HG03520 (cell line): ENCODE data around the gene PRMT1.

Experiments
- ATAC-seq: cut with Tn5 transposase; IDR thresholded peaks from one replicate; pipeline ENCODE4 v1.9.1; 2021; ENCODE audit warnings: mild to moderate bottlenecking, moderate library complexity; ENCODE audit not compliant: unreplicated experiment

Gene PRMT1

DNA sequence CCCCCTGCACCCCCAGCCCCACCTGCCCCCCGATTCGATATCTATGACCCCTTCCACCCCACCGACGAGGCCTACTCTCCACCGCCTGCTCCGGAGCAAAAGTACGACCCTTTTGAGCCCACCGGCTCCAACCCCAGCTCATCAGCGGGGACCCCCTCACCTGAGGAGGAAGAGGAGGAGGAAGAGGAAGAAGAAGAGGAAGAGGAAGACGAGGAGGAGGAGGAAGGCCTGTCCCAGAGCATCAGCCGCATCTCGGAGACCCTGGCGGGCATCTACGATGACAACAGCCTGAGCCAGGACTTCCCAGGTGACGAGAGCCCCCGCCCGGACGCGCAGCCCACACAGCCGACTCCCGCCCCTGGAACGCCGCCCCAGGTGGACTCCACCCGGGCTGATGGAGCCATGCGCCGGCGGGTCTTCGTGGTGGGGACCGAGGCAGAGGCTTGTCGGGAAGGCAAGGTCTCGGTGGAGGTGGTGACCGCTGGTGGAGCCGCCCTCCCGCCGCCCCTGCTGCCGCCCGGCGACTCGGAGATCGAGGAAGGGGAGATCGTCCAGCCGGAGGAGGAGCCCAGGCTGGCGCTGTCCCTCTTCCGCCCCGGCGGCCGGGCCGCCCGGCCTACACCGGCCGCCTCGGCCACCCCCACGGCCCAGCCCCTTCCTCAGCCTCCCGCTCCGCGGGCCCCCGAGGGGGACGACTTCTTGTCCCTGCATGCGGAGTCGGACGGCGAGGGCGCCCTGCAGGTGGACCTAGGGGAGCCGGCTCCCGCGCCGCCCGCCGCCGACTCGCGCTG, 25.8 kb upstream of the PRMT1 start:
- ATAC-seq = no peak

DNA sequence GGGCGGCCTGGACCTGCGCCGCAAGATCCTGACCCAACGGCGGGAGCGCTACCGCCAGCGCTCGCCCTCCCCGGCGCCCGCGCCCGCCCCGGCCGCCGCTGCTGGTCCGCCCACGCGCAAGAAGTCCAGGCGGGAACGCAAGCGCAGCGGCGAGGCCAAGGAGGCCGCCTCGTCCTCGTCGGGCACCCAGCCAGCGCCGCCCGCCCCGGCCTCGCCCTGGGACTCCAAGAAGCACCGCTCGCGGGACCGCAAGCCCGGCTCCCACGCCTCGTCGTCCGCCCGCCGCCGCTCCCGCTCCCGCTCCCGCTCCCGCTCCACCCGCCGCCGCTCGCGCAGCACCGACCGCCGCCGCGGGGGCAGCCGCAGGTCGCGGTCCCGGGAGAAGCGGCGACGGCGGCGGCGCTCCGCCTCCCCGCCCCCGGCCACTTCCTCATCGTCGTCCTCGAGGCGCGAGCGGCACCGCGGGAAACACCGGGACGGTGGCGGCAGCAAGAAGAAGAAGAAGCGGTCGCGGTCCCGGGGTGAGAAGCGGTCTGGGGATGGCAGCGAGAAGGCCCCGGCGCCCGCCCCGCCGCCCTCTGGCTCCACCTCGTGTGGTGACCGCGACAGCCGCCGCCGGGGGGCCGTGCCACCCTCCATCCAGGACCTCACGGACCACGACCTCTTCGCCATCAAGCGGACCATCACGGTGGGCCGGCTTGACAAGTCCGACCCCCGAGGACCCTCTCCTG, 25.1 kb upstream of the PRMT1 start:
- no peak for ATAC-seq

DNA sequence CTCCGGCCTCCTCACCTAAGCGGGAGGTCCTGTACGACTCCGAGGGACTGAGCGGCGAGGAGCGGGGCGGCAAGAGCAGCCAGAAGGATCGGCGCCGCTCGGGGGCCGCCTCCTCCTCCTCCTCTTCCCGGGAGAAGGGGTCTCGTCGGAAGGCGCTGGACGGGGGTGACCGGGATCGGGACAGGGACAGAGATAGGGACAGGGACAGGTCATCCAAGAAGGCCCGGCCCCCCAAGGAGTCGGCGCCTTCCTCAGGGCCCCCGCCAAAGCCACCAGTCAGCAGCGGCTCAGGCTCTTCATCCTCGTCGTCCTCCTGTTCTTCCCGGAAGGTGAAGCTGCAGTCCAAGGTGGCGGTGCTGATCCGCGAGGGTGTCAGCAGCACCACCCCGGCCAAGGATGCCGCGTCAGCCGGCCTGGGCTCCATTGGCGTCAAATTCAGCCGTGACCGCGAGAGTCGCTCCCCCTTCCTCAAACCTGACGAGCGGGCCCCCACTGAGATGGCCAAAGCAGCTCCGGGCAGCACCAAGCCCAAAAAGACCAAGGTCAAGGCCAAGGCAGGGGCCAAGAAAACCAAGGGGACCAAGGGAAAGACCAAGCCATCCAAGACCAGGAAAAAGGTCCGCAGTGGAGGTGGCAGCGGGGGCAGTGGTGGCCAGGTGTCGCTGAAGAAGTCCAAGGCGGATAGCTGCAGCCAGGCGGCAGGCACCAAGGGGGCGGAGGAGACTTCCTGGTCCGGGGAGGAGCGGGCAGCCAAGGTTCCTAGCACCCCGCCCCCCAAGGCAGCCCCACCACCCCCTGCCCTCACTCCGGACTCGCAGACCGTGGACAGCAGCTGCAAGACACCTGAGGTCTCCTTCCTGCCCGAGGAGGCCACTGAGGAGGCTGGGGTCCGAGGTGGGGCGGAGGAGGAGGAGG, 24.3 kb upstream of the PRMT1 start:
- no peak for ATAC-seq

DNA sequence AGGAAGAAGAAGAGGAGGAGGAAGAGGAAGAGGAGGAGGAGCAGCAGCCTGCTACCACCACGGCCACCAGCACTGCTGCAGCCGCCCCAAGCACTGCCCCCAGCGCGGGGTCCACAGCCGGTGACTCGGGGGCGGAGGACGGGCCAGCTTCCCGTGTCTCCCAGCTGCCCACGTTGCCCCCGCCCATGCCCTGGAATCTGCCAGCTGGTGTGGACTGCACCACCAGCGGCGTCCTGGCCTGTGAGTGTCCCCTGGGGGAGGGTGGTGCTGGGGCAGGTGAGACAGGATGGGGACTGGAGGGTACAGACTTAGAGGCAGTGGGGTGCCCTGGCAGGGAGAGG, 23.6 kb upstream of the PRMT1 start:
- ATAC-seq = no peak

DNA sequence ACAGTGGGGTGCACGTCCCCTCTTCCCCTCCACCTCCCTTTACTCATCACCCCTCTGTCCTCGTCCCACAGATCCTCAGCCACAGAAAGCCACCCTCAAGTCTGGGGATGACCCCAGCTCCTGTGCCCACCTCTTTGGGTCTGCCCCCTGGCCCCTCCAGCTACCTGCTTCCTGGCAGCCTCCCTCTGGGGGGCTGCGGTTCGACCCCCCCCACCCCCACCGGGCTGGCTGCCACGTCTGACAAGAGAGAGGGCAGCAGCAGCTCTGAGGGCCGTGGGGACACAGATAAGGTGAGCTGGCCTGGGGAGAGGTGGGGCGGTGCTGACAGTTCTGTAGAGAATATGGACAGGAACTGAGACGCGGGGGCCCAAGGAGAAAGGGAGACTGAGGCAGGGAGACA, 22.5 kb upstream of the PRMT1 start:
- no peak for ATAC-seq

DNA sequence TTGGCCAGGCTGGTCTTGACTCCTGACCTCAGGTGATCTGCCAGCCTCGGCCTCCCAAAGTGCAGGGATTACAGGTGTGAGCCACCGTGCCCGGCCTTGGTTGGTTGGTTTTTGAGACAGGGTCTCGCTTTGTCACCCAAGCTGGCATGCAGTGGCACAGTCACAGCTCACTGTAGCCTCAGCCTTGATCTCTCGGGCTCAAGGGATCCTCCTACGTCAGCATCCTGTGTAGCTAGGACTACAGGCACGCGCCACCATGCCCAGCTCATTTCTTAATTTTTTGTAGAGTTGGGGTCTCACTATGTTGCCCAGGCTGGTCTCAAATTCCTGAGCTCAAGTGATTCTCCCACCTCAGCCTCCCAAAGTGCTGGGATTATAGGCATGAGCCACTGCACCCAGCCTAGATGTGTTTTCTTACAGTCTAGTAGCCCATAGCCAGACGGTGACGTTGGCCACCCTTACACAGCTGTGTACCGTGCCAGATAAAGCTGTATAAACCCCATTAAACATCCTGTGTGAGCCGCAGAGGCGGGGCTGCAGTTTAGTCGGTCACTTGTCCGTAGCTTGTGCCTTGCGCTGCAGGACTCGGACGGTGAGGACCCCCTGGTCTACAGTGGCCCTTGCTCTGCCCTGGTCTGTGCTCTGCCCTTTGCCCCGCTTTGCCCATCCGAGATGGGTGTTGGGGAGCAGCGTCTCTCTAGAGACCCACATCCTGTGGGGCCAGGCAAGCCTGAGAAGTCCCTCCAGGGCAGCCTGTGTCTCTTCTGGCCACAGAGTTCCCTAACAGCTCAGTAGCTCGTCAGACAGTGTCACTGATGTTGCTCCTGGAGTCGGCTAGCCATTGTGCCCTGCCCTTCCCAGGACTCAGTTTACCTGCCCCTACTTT, 21.3 kb upstream of the PRMT1 start:
- no peak for ATAC-seq

DNA sequence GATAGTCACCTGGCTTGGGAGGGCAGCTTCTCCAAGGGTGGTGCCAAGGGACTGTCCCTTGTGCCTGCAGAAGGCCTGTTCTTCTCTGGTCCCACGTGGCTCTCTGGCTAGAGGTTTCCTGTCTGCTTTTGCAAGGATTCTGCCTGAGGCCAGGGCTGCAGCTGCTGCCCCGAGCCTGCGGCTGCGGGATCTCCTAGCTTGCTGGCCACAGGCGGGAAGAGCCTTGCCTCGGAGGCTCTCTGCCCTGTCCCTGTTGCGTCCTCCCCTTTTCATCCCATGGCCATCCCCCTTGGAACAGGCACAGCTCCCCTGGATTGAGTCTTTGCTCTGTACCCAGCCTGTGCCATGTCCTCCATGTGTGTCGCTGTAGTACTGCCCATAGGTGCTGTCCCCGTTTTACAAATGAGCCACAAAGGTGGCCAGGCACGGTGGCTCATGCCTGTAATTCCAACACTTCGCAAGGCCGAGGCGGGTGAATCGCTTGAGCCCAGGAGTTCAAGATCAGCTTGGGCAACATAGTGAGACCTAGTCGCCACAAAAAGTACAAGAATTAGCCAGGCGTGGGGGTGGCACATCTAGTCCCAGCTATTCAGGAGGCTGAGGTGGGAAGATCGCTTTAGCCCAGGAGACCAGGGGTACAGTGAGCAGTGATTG, 20.5 kb upstream of the PRMT1 start:
- no peak for ATAC-seq

DNA sequence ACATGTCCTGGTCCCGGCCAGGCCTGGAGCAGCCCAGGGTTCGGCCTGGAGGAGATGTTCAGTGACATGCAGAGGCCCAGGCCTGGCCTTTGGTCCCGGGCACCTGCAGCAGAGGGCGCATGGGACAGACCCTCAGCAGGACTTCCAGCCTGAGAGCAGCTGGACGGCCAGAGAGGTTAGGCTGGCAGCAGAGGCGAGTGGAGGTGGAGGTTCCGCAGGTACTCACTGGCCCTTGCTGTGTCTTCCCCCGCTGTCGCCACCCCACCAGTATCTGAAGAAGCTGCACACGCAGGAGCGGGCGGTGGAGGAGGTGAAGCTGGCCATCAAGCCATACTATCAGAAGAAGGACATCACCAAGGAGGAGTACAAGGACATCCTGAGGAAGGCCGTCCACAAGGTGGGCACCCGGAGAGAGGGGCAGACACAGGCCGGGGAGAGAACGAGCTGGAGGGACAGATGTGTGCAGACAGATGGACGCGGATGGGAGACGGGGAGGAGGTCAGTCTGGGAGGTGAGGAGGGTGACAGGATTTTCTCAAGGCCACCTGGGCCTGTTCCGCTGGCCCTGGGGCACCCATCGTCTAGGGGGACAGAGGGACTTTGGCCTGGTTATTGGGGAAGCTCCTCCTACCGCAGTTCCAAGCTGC, 19.5 kb upstream of the PRMT1 start:
- ATAC-seq = no peak

DNA sequence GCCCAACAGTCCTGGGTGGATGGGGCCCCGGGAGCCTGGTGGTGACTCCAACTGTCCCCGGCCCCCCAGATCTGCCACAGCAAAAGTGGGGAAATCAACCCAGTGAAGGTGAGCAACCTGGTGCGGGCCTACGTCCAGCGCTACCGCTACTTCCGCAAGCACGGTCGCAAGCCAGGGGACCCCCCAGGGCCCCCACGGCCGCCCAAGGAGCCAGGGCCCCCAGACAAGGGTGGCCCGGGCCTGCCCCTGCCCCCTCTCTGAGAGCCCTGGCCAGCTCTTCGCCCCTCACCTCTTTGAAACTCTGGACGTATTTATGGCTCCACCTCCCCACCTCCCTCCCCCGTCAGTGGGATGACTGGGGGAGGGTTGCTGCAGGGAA, 18.9 kb upstream of the PRMT1 start:
- no peak for ATAC-seq

DNA sequence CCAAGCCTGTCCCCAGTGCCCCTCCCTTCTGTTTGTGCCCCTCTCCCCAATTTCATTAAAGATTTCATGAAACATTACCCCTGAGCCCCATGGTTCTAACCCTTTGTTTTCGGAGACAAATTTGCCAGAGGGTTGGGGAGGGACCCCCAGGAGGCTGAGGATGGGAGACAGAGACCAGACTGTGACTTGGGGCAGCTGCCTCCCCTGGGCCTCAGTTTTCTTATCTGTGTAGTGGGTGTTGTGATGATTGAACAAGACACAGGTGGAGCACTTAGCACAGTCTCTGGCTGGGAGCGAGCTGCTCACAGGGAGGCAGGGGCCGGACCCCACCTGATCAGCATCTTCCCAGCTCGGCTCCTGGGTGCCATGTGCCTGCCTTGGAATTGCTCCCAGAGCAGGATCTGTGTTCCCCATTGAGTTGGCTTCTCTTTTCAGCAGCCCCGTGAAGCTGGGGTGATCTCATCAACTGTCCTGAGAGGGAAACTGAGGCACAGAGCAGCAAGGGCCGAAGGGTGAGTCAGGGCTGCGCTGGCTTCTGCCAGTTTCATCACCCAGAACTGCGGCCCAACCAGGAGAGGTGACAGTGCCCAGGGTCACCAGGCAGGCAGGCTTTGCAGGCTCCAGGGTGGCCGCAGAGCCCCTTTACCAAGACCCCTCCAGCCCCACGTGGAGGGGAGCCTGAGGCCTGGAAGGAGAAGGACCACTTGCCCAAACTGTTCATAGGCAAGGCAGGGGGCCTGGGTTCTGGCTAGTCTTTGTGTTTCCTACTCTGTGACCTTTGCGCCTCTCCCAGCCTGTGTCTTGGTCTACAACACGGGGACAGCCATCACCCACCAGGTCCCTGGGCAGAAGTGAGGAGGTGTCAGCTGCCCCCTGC, 18.3 kb upstream of the PRMT1 start:
- no peak for ATAC-seq

DNA sequence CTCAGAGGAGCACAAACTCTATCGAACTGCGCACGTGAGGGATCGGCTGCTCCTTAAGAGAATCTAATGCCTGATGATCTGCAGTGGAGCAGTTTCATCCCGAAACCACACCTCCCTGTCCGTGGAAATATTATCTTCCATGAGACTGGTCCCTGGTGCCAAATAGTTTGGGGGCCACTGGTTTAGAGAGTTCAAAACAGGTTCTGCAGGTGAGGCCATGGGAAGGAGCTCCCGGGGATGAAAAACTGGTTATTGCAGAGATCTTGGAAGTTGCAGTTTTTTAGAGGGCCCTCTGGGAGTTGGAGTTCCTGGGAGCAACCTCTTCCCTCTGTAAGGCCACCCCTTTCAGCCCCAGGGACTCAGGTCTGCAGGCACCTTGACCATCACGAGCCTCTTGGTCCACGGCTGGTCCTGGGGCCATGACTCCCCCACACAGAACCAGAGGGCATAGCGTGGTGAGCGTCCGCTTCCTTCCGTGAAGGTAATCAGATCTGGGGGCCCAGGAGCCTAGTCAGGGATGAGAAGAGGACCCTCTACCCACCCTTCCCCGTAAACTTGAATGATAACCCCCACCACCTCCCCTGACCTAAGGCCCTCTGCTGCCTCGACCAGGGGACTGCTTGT, 16.6 kb upstream of the PRMT1 start:
- no peak for ATAC-seq

DNA sequence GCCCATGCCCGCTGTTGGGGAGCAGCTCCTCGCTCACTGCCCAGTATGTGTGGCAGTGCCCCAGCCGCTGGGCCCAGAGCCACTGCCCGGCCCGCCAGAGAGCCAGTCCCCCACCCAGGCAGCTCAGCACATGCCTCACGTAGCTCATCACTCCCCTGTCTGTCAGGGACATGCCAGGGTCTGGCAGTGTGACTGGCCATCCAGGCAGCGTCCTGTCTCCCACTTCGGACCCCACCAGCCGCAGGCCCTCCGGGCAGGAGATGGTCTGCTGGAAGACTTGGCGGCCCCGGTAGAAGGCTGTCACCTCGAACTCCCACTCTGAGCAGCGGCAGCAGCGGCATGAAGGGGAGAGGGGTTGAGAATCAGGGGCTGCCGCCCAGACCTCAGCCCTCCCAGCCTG, 15.1 kb upstream of the PRMT1 start:
- no peak for ATAC-seq

DNA sequence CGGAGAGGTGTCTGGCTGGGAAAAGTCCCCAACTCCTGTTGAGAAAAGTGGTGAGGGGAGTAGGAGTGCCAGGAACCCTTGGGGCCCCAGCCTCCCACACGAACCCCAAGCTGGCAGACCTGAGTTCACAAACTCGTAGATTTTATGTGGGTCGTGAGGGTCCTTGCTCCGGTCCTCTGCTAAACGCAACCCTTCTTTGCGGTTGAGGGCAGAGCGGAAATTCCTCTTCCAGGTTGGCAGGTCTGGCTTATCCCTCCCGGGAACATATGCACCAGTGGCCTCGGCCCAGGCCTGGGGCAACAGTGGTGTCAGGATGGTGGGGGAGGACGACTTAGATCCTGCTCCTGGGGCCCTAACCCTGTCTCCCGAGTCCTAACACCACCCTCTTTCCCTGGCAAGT, 13.8 kb upstream of the PRMT1 start:
- ATAC-seq = no peak

DNA sequence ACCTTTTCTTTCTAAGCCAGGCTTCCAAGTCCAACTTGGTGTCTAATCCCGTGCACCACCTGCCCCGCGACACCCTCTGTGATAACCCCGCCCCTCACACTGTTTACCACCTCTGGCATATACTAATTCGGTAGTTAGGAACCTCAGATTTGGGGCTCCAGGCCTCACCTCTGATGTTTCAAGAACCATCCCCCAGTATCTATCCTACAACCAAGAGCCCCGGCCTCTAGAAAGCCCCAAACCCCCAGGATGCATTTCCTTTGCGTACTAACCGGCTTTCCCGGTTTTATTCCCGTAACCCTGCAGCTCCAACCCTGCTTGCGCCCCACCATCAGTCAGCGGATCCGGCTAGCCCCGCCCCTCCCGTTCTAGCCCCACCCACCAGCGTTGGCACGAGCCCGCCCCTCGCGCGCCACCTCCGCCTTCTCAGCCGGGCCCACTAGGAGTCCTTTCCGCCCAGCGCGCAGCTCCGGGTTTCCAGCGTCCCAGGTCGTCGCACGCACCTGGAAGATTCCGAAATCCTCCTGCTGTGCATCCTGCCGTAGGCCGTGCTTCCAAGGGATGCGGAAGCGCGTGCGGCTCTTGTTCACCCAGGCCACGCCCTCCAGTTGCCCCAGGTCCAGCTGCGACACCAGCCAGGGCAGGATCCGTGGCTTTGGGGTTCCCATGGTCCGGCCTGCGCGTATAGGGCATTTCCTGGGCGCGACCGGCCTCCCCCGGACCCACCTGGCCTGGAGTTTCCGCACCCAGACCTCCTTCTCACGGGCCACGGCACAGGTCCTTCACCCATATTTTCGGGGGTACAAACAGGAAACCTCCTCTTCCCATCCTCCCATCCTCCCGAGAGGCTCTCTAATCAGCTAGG, 12.7 kb upstream of the PRMT1 start:
- ATAC-seq = no peak

DNA sequence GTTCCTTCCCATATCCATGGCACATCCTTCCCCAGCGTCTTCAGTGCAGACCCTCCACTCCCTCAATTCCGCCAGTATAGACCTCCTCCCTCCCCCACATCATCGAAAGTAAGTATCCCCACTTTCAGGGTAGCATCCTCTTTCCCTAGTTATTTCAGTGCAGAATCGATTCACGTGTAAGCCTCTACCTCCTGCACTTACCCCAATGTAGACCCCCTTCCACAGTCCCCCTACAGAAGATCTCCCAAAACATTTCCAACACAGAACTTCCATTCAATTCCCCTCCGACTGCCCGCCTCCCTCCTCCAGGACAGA, 12.1 kb upstream of the PRMT1 start:
- no peak for ATAC-seq

DNA sequence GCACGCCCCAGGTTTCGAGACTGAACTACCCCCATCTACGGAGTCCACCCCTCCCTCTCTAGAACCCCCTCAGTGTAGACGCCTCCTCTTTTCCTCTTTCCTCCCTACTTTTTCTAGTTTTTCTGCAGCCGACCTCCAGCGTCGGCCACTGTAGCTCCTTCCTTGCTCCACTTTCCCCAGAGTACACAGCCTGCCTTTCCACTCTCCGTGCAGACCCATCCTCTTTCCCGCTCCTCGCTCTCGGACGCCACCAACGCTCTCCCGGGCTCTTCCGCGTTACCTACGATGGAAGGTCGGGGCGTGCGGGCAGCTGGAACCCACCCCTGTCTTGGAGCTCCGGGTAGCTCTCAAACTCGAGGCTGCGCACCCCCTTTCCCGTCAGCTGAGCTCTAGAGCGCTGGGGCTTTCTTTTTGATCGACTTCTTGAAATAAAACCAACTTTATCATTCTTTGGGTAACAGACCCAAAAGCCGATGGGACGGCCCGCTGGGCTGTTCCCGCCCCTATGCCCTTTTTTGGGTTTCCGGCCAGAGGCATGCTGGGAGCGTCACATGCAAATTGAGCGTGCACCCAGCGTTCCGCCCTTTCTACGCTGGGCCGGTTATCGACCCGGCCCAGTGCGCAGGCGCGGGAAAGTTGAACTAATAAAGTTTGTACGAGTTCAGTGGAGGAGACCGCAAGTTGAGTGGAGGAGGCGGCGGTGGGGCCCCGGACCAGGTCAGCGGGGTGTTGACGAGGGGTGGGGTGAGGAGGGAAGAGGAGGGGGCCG, 11.5 kb upstream of the PRMT1 start, which contains the start of the genes BCL2L12 and IRF3:
TSS of gene BCL2L12 (plus strand) at position 583 of the 769 bp plus-strand sequence. CDS start 760 bp downstream, outside the sequence.
TSS of gene IRF3 (minus strand) at position 507 of the 769 bp plus-strand sequence. CDS start 1,019 bp downstream, outside the sequence.
- ATAC-seq = peak; percentile 87

DNA sequence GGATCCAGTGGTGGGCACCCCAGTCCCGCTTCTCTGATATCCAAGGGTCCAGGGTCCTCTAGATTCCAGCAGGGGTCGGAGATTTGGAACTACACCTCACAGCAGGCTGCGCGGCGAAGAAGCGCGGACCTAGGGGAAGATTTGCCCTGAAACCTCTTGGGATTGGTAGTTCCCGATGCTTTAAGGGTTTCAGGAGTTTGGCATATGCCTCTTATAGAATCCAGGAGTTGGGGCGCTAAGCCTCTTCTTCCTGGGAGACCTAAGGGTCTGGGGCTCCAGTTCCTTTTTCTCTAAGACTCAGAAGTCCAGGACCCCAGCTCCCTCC, 11.0 kb upstream of the PRMT1 start:
- no peak for ATAC-seq
